ENCODE measurements around the gene DCAF4.

DNA sequence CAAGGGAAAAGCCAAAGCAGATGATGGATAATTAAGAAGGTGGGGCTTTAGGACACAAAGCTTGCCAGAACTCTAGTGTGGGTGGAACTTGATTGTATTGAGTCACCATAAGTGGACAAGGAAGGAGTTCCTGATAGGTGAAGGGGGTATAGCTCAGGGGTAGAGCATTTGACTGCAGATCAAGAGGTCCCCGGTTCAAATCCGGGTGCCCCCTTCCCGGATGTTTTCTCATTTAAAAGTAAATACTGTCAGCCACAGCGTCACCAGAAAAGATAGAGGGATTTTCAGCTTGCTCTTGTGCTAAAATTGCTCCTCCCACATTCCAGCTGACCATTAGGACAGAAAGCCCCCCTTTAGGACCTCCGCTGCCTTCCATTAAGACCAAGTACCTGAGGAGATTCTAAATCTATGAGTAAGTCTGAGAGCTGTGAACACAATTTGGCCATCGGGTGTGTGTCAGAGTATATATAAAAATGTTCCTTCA is 36.6 kb downstream of the DCAF4 start:
- TF ChIP-seq, protein P1, sequence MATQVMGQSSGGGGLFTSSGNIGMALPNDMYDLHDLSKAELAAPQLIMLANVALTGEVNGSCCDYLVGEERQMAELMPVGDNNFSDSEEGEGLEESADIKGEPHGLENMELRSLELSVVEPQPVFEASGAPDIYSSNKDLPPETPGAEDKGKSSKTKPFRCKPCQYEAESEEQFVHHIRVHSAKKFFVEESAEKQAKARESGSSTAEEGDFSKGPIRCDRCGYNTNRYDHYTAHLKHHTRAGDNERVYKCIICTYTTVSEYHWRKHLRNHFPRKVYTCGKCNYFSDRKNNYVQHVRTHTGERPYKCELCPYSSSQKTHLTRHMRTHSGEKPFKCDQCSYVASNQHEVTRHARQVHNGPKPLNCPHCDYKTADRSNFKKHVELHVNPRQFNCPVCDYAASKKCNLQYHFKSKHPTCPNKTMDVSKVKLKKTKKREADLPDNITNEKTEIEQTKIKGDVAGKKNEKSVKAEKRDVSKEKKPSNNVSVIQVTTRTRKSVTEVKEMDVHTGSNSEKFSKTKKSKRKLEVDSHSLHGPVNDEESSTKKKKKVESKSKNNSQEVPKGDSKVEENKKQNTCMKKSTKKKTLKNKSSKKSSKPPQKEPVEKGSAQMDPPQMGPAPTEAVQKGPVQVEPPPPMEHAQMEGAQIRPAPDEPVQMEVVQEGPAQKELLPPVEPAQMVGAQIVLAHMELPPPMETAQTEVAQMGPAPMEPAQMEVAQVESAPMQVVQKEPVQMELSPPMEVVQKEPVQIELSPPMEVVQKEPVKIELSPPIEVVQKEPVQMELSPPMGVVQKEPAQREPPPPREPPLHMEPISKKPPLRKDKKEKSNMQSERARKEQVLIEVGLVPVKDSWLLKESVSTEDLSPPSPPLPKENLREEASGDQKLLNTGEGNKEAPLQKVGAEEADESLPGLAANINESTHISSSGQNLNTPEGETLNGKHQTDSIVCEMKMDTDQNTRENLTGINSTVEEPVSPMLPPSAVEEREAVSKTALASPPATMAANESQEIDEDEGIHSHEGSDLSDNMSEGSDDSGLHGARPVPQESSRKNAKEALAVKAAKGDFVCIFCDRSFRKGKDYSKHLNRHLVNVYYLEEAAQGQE (IDR thresholded peaks at IDR 0.05; ENCODE audit: insufficient replicate concordance, low read depth), result no peak
- TF ChIP-seq, protein P2, sequence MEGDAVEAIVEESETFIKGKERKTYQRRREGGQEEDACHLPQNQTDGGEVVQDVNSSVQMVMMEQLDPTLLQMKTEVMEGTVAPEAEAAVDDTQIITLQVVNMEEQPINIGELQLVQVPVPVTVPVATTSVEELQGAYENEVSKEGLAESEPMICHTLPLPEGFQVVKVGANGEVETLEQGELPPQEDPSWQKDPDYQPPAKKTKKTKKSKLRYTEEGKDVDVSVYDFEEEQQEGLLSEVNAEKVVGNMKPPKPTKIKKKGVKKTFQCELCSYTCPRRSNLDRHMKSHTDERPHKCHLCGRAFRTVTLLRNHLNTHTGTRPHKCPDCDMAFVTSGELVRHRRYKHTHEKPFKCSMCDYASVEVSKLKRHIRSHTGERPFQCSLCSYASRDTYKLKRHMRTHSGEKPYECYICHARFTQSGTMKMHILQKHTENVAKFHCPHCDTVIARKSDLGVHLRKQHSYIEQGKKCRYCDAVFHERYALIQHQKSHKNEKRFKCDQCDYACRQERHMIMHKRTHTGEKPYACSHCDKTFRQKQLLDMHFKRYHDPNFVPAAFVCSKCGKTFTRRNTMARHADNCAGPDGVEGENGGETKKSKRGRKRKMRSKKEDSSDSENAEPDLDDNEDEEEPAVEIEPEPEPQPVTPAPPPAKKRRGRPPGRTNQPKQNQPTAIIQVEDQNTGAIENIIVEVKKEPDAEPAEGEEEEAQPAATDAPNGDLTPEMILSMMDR (IDR thresholded peaks at IDR 0.05; ENCODE audit: insufficient read depth, low read length), result no peak

Data from HL-60 (cell line).